ENCODE data around the gene MYRF.
A peak's percentile ranks its signal among the peaks of the same experiment; 100 is the strongest.

MYRF gene

DNA sequence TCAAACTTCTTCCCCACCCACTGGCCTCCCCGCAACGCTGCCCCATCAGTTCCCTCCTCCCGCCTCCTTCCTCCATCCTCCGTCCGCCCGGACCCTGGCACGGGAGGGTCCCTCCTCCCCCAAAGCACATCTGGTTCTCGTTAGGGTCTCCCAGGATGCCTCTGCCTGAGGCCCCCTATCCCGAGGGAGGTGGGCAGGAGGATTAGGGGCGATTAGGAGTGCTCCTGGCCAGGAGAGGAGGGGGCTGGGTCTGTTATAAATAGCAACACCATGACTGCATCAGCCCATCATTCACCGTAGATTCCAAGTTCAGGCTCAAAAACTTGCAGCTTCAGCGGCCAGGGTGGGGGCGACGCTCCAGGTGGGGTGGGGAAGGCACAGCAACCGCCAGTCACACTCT lies 10.4 kb downstream of the MYRF start:
- DNase-seq: no peak

GRCh38 chr11:61763930-61764605 lies 11.6 kb downstream of the MYRF start:
- DNase-seq: no peak

GRCh38 chr11:61764606-61765260 lies 12.3 kb downstream of the MYRF start:
- no peak for DNase-seq

DNA sequence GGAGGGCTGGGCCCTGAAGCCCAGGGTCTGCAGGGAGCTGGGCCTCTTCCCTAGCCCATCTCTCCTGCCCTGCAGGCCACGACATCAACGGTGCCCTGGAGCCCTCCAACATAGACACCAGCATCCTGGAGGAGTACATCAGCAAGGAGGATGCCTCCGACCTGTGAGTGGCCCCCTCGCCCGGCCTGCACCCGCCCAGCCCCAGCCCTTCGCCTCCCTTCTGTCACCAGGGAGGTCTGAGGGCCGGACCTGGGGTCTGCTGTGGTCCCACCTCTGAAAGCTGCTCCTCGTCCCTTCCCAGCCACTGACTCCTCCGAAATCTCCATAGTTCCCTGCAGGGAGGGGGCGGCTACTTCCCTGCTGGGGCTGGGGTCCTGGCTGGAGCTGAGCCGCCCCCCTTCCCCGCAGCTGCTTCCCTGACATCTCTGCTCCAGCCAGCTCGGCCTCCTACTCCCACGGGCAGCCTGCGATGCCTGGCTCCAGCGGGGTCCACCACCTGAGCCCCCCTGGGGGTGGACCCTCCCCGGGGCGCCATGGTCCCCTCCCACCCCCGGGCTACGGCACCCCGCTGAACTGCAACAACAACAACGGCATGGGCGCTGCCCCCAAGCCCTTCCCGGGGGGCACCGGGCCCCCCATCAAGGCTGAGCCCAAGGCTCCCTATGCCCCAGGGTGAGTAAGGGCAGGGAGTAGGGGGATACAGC lies 13.3 kb downstream of the MYRF start:
- DNase-seq: no peak

DNA sequence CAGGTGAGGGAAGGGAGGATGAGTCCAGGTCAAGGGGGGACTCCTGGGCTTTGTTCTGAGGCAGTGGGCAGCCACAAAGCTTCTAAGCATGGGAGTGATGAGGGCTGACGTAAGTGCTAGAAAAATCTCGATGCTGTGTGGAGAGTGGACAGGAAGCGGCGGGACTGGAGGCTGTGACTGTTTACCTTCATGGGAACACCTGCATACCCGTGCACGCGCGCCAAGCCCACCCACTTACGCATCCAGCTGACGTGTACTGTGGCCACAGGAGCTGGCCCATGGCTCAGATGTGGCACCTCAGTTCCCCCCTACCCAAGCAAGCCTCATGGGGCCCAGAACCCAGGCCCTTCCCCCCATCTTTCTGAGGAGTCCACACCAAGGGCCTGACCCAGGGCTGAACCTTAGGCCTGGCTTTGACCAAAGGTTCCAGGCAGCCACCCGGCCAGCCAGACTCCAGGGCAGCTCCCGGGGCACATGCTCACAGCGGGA lies 14.0 kb downstream of the MYRF start:
- no peak for DNase-seq

- DNase-seq: no peak
Observed at GRCh38 chr11:61768376-61769076, 16.1 kb downstream of the MYRF start.

DNA sequence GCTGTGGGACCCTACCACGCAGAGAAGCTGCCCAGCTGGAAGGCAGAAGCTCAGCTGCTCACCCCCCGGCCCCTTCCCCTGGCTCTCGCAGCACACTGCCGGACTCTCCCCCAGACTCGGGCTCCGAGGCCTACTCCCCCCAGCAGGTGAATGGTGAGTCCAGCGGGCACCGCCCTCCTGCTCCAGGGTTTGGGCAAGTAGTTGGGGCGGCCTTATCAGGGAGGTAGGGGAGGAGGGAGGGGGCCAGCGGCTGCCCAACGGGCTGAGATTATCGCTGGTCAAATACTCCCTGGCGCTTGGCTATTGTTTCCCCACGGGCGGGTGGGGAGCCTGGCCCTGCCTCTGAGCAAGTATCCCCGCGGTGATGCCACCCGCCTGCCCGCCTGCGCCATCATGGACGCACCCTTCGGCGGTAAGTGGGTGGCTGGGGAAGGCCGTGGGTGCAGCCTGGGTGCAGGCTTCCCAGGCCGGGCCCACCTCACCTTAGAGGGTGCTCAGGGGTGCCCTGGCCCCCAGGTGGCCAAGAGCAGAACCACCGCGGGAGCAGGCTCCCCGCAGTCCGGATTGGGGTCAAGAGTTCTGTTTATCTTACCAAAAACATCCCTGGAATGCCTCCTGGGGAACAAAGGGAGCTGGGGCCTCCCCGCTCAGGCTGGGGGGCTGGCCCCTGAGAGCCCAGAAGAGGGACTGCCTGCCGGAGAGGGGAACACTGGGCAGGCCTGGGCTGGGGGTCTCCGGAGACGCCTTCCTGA lies 16.9 kb downstream of the MYRF start:
- no peak for DNase-seq

DNA sequence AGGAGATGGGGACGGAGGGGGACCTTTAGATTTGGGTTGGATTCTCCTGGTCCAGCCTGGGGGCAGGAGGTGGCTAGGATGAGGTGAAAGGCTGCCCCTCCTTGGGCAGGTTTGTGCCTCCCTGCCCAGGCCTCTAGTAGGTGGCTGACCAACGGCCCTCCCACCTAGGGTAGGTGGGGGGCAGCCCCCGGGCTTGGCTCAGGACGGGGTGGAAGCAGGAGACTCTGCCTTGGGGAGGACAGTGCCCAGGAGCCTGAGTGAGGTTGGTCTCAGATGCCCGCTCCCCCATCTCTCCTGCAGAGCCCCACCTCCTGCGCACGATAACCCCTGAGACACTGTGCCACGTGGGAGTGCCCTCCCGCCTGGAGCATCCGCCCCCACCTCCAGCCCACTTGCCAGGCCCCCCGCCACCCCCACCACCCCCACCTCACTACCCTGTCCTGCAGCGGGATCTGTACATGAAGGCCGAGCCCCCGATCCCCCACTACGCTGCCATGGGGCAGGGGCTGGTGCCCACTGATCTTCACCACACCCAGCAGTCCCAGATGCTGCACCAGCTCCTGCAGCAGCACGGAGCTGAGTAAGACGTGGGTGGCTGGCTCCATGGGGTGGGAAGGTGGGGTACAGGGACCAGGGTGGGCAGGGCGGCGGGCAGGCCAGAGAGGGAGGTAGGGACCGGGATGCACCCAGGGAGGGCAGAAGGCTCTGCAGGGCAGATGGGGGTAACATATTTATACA lies 17.7 kb downstream of the MYRF start:
- DNase-seq: no peak

DNA sequence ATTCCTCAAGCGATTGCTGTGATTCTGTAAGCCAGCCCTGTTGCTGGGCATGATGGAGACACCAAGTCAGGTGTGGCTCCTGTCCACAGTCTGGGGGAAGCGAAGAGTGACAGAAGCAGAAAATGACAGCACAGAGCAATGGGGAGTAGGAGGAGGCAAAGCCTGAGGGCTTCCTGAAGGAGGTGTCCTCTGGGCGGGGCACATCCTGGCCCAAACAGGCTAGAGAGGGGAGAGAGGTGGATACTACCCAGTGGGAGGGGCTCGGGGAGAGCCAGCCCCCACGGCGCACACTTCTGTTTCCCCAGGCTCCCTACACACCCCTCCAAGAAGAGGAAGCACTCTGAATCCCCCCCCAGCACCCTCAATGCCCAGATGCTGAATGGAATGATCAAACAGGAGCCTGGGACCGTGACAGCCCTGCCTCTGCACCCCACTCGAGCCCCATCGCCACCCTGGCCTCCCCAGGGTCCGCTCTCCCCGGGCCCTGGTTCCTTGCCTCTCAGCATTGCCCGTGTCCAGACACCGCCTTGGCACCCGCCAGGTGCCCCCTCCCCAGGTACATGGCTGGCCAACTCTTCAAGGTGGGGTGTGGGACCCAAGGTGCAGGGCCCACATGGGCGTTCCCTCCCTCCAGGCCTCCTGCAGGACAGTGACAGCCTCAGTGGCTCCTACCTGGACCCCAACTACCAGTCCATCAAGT lies 18.9 kb downstream of the MYRF start:
- no peak for DNase-seq

GRCh38 chr11:61771985-61772455 lies 19.6 kb downstream of the MYRF start:
- DNase-seq: no peak

- no peak for DNase-seq
Observed at GRCh38 chr11:61773356-61773755, 20.9 kb downstream of the MYRF start.

GRCh38 chr11:61773809-61774208 lies 21.4 kb downstream of the MYRF start:
- DNase-seq: no peak

DNA sequence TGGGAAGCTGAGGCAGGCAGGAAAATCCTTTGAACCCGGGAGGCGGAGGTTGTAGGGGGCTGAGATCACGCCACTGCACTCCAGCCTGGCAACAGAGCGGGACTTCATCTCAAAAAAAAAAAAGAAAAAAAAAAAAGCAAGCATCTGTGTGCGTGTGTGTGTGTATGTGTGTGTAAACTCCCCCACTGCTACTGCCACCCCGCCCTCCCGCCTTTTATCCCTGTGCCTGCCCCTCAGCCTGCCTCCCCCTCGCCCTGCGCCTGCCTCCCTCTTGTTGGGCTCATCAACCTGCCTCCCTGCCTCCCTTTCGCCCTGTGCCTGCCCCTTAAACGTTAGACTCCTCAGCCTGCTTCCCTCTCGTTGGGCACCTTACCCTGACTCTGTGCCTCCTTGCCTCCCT lies 22.0 kb downstream of the MYRF start:
- no peak for DNase-seq

- DNase-seq: no peak
Observed at GRCh38 chr11:61775106-61775505, 22.7 kb downstream of the MYRF start.

GRCh38 chr11:61775606-61776554 lies 23.4 kb downstream of the MYRF start:
- DNase-seq: no peak

GRCh38 chr11:61776561-61777075 lies 24.2 kb downstream of the MYRF start:
- DNase-seq: peak; percentile 65

GRCh38 chr11:61777234-61778090 lies 25.0 kb downstream of the MYRF start:
- DNase-seq: peak; percentile 84

GRCh38 chr11:61778357-61778886 lies 26.0 kb downstream of the MYRF start:
- no peak for DNase-seq
